HG03354 (cell line): ENCODE results near the gene REXO4.
"Not testable (repeated sequence)": the region's sequence is repeated elsewhere in the genome, so short reads cannot be mapped to it uniquely, and the experiment has no call there.

ENCODE experiments used
- ATAC-seq: cut with Tn5 transposase; IDR thresholded peaks from one replicate; pipeline ENCODE4 v1.9.1; 2021; ENCODE audit warnings: mild to moderate bottlenecking; ENCODE audit not compliant: unreplicated experiment, poor library complexity, severe bottlenecking

REXO4 gene

DNA sequence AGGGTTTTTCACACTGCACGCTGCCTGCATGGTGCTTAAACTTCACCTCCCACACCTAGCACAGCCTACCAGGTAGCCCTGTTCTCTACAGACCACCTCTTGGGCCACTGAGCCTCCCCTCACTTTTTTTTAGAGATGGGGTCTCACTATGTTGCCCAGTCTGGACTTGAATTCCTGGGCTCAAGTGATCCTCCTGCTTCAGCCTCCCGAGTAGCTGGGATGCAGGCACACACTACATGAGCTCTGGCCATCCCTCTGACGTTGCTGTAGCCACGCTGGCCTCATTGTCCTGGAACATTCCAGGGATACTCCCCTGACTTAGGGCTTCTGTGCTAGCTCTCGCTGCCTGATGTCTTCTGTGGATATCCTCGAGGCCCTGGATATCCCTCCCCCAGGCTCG lies 34.8 kb upstream of the REXO4 start:
- no peak for ATAC-seq

GRCh38 chr9:133451865-133452264 lies 34.1 kb upstream of the REXO4 start:
- ATAC-seq: not testable (repeated sequence)

- ATAC-seq: no peak
Measured at GRCh38 chr9:133449760-133450159, 31.9 kb upstream of the REXO4 start.

- ATAC-seq: no peak
Measured at GRCh38 chr9:133448487-133448972, 30.7 kb upstream of the REXO4 start.

DNA sequence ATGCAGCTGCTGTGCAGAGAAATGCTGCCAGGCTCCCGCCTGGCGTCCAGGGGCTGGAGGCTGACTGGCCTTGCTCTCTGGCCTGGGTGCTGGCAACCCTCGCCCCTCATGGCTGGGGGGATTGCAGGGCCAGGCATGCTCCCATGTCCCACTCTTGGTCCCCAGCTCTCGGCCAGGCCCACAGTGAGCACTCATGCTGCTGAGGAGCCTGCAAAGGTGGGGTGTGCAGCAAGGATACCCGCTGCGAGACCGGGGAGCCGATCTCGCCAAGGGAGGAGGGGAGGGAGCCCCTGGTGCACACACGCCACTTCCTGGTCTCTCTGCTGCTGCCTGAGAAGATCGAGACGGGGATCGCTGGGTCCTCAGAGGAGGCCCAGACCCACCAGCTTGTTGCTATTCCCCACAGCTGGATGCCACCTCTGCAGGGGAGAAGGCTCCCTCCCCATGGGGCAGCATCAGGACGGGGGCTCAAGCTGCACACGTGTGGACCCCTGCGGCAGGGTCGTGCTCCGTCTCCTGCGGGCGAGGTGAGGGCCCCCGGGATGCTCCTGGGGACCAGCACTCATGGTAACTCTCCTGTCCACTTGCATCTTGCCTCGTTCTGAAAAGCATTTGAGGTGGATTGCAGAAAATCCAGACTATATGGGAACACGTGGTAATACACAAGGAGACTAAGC lies 27.6 kb upstream of the REXO4 start:
- ATAC-seq: no peak

GRCh38 chr9:133443982-133444381 lies 26.2 kb upstream of the REXO4 start:
- no peak for ATAC-seq

DNA sequence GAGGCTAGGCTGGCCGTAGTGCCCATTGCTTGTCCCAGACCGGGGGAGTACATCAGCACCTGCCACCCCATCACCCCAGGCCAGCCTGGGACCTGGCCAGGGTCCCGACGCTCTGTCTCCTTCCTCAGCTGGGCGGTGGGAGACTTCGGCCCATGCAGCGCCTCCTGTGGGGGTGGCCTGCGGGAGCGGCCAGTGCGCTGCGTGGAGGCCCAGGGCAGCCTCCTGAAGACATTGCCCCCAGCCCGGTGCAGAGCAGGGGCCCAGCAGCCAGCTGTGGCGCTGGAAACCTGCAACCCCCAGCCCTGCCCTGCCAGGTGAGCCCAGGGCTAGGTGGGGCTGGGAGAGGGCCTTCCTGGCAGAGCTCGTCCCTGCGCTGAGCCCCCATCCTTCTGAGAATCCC lies 25.4 kb upstream of the REXO4 start:
- ATAC-seq: no peak

GRCh38 chr9:133441571-133441970 lies 23.8 kb upstream of the REXO4 start:
- ATAC-seq: no peak

DNA sequence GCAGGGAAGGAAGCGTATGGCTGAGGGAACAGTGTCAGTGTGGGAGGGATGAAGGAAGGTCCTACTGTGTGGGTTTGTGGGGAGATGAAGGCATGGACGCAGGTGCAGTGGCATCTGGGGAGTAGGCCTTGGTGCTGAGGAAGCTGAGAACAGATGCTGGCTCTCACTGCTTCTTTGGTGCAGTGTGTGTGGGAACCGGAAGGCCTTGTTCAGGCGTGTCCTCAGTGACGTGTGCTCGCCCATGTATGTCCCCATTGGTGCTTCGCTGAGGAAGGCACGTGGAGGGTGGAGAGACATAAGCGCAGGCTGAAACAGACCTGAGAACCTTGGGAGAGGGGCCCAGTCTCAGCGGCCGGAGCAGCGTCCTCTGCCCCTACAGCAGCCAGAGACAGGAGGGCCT lies 23.1 kb upstream of the REXO4 start:
- peak; percentile 79 for ATAC-seq

DNA sequence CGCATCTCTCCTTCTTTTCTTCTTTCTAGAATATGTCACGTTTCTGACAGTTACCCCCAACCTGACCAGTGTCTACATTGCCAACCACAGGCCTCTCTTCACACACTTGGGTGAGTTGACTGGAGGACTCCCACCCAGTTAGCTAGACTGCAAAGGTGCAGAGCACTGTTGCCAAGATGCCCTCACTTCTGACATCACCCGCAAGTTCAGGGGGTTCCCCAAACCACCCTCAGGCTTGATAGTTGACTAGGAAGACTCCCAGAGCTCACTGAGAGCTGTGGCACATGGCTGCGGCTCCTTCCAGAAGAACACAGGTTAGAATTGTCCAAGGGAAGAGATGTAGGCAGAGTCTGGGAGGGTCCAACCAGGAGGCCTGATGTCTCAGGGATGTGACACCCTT lies 21.5 kb upstream of the REXO4 start:
- no peak for ATAC-seq

DNA sequence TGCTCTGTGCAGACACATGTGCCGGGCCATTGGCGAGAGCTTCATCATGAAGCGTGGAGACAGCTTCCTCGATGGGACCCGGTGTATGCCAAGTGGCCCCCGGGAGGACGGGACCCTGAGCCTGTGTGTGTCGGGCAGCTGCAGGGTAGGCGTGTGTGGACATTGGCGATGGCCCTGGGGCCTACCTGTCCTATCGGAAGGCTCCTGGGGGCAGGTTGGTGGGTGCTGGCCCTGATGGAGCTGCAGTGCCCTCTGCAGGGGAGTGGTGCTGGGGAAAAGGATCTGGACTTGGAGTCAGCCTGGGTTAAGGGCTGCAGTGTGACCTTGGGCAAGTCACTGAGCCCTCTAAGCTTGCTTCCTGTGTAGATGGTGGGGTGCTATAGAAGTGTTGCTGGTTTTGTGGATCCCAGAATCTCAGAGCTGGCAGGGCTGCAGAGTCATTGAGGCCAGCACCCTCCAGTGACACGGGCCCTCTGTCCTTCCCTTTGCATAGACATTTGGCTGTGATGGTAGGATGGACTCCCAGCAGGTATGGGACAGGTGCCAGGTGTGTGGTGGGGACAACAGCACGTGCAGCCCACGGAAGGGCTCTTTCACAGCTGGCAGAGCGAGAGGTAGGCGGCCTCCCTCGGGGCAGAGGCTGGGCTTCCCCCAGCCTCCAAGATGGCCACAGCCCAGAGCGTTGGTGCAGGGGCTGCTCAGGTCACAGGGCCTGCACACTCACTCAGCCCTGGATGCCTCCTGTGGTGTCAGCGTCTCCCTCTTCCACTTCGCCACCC lies 20.1 kb upstream of the REXO4 start:
- no peak for ATAC-seq

DNA sequence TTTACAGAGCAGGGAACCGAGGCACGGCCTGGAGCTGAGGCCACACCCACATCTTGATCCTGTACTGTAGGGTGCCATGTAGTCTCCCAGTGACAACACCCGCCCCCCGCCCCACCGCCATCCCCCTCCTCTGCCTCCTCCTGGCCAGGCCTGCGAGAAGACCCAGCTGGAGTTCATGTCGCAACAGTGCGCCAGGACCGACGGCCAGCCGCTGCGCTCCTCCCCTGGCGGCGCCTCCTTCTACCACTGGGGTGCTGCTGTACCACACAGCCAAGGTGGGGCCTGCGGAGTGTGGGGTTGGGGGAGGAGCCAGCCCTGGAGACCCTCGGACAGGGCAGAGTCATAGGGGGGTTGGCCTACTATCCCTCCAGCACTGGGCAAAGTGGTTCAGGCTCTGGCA lies 18.9 kb upstream of the REXO4 start:
- no peak for ATAC-seq

GRCh38 chr9:133433351-133433843 lies 15.6 kb upstream of the REXO4 start:
- no peak for ATAC-seq

DNA sequence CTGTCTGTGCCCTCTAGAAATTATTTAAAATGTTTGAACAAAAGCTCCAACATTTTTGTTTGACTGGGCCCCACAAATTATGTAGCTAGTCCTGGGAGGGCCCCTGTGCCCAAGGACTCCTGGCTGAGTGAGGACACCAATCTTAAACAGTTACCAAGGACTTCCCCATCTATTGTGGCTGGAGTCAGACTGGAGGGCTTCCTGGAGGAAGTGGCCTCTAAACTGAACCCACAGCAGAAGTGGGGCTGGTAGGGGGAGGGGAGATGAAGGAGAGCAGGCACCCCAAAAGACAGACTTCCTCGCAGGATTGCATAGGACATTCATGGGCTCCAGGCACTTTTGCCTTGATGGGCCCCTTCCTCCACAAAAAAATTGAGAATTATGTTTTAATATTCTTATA lies 12.4 kb upstream of the REXO4 start:
- ATAC-seq: no peak

GRCh38 chr9:133429641-133430161 lies 11.9 kb upstream of the REXO4 start:
- ATAC-seq: no peak

DNA sequence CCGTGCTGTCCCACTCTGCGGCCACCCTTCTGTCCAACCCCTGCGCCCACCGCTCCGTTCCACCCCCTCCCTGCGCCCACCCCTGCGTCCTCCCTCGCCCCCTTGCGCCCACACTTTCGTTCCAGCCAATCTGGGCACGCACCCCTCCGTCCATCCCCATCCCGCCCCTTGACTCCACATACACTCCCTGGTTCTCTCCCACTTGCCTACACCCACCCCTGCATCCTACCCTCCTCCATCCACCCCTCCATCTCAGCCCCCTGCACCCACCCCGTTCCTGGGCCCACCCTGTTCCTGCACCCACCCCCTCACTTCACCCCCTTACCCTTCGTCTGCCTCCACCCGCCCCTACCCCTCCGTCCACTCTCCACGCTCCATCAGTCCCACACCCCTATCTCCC lies 11.4 kb upstream of the REXO4 start:
- ATAC-seq: no peak

DNA sequence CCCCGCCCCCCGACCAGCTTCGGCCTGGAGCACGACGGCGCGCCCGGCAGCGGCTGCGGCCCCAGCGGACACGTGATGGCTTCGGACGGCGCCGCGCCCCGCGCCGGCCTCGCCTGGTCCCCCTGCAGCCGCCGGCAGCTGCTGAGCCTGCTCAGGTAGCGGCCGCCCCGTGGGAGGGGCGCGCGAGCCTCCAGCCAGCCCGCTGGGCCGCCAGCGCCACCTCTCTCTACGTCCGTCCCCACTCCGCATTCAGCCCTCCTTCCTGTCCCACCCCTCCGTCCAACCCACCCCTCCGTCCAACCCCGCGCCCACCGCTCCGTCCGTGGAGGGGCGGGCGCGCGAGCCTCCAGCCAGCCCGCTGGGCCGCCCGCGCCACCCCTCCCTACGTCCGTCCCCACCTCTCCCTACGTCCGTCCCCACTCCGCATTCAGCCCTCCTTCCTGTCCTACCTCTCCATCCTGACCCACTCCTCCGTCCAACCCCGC lies 10.8 kb upstream of the REXO4 start:
- no peak for ATAC-seq

GRCh38 chr9:133427658-133428348 lies 10.0 kb upstream of the REXO4 start:
- no peak for ATAC-seq

DNA sequence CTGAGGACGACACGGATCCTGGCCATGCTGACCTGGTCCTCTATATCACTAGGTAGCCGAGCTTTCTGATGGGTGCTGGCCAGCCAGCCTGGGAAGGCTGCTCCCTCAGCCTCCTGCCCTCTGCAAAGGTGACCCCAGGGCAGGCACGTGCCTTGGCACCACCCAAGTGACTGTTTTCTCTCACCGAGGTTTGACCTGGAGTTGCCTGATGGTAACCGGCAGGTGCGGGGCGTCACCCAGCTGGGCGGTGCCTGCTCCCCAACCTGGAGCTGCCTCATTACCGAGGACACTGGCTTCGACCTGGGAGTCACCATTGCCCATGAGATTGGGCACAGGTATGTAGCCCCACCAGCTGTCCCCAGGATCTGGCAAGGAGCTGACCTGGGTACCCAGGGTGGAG lies 8.2 kb upstream of the REXO4 start:
- ATAC-seq: no peak

DNA sequence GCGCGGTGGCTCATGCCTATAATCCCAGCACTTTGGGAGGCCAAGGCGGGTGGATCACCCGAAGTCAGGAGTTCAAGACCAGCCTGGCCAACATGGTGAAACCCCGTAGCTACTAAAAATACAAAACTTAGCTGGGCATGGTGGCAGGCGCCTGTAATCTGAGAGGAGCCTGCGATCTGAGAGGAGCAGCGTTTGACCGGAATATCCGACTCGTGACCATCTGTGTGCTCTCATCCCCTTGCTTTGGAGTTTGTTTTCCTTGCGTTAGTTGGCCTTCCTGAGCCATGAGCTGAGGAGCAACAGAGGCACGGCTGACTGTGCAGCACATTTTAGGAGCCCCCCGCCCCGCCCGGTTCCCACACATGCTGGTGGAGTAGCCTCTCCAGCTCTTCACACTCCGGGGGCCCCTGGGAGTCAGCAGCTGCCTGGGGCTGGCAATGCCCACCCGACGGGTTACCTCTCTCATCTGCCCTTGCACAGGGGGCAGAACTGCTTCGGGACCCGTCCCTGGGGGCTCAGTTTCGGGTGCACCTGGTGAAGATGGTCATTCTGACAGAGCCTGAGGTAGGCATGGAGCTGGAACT lies 7.3 kb upstream of the REXO4 start:
- no peak for ATAC-seq
